ENCODE data around the gene SLC35F4. TPM values are rescaled to one million over a fixed set of nuclear protein-coding genes. Genes with fewer than 3 reads are reported as not detected.

The SLC35F4 gene
- total RNA-seq, 1 experiment from 2014 or later: not detected

DNA sequence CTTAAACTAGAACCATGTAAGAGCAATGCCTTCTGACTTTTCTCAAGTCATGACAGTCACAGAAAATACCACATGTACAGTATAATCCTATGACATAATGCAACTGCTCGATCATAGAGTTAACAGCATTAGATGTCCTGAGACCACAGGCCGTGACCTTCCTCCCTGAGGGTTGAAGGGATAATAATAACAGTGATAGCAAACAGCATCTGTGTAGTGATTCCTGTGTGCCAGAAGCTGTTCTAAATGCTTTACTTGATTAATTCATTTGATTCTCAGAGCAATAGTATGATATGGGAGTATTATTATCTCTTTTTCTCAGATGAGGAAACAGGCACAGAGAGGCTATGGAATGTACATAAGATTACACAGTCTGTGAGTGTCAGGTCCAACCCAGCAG lies 53.2 kb downstream of the SLC35F4 start:
- Histone ChIP-seq H3K4me1 (ENCODE audit: low read length) (no peaks in the 10 kb centered on the region), H3K9ac (ENCODE audit: low read length) (no peak overlapping the region), H3K9me3 (ENCODE audit: low read length) (no peaks in the 10 kb centered on the region), H3K9me2 (replicated peaks; ENCODE audit: insufficient read depth, low read length) (no peaks in the 10 kb centered on the region), H4K20me1 (ENCODE audit: insufficient read depth, low read depth, low read length) (no peaks in the 10 kb centered on the region), H3K4me2 (ENCODE audit: low read depth, low read length, poor library complexity, severe bottlenecking) (no peak overlapping the region), H2AFZ (ENCODE audit: low read length) (no peak overlapping the region), H3K4me3 (ENCODE audit: low read length) (no peak overlapping the region), H3K27ac (ENCODE audit: low read length) (no peak overlapping the region), H3K79me2 (ENCODE audit: low read length) (no peaks in the 10 kb centered on the region), H3K36me3 (ENCODE audit: insufficient read depth, low read length) (no peaks in the 10 kb centered on the region), H3K27me3 (ENCODE audit: low read length) (no peaks in the 10 kb centered on the region)
- no peak for DNase-seq

DNA sequence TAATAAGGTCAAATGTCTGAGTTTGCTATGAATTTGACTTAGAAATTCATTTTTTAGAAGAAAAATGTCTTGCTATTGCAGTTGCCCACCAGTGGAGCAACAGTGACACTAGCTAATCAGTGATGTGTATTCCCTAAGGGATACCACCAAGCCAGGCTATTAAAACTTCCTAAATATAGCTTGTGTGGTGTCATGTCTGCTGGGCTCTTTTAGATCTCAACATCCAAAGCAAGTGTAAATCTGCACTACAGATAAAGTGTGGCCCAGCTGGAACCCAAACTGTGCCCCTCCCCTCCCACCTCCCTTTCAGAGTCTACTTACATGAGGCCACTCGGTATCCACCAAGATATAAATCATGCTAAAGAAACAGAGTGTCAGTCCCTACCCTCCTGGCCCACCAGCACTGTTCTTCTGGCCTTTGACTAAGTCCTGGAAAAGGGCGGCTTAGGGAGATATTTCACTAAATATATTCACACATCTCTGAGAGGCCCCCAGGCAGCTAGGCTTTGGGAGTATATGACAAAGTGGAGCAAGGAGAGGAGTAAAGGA lies 53.8 kb downstream of the SLC35F4 start:
- no peaks in the 10 kb centered on the region for H3K9me2 ChIP-seq (replicated peaks; ENCODE audit: insufficient read depth, low read length)

DNA sequence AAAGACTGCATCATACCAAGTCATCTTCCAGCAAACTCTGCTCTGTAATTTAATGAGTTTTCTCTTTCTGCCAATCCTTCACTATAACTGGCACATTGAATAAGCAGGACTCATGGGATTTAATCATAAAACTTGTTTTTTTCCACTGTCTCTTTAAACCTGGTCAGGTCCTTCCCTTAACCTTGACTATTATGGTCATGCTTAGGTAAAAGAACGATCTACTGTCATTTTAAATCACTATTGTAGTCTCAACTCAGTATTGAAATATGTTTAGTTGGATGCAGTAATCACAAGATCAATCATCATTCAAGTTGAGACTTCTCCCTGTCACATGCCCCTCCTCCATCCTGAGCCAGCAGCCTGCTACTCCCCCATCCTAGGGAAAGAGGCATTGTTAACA lies 56.1 kb downstream of the SLC35F4 start:
- H3K27ac ChIP-seq (ENCODE audit: low read length): no peak overlapping the region
- no peaks in the 10 kb centered on the region for H3K36me3 ChIP-seq (ENCODE audit: insufficient read depth, low read length)
- H2AFZ ChIP-seq (ENCODE audit: low read length): no peak overlapping the region
- no peak overlapping the region for H3K9ac ChIP-seq (ENCODE audit: low read length)
- H3K4me2 ChIP-seq (ENCODE audit: low read depth, low read length, poor library complexity, severe bottlenecking): no peak overlapping the region
- H3K4me1 ChIP-seq (ENCODE audit: low read length): no peaks in the 10 kb centered on the region
- H3K4me3 ChIP-seq (ENCODE audit: low read length): no peak overlapping the region
- no peaks in the 10 kb centered on the region for H4K20me1 ChIP-seq (ENCODE audit: insufficient read depth, low read depth, low read length)
- DNase-seq: no peak
- no peaks in the 10 kb centered on the region for H3K9me2 ChIP-seq (replicated peaks; ENCODE audit: insufficient read depth, low read length)
- 0 out of 2 replicates have a peak, but pooled peaks cover 3% of the 10 kb centered on the region for H3K27me3 ChIP-seq (ENCODE audit: low read length)
- no peaks in the 10 kb centered on the region for H3K9me3 ChIP-seq (ENCODE audit: low read length)
- H3K79me2 ChIP-seq (ENCODE audit: low read length): no peaks in the 10 kb centered on the region

More for the DNA sequence above, 53.8 kb downstream of the SLC35F4 start:
- Histone ChIP-seq H4K20me1 (ENCODE audit: insufficient read depth, low read depth, low read length) (no peaks in the 10 kb centered on the region), H3K4me1 (ENCODE audit: low read length) (no peaks in the 10 kb centered on the region), H3K9me3 (ENCODE audit: low read length) (no peaks in the 10 kb centered on the region), H3K4me2 (ENCODE audit: low read depth, low read length, poor library complexity, severe bottlenecking) (no peak overlapping the region), H3K27me3 (ENCODE audit: low read length) (no peaks in the 10 kb centered on the region), H3K79me2 (ENCODE audit: low read length) (no peaks in the 10 kb centered on the region), H3K36me3 (ENCODE audit: insufficient read depth, low read length) (no peaks in the 10 kb centered on the region), H3K27ac (ENCODE audit: low read length) (no peak overlapping the region), H3K4me3 (ENCODE audit: low read length) (no peak overlapping the region), H3K9ac (ENCODE audit: low read length) (no peak overlapping the region), H2AFZ (ENCODE audit: low read length) (no peak overlapping the region)
- no peak for DNase-seq

DNA sequence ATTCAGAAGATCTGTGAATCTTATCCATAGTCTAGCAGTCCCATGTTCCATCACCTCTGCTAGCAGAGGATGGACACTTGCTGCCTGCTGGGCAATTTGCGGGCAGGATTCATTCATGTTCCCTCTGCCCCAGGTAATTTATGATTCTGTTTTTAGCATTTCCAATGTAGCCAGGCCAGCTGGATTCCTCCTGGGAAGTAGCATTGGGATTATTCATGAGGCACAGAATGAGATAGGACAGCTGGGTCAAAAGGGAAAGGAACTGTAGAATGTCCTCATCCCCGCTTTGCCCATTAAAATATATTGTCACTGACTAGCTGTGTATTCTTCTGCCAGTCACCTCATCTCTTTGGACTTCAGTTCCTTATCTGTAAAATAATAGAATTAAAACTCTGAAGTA lies 68.7 kb downstream of the SLC35F4 start:
- Histone ChIP-seq H3K4me2 (ENCODE audit: low read depth, low read length, poor library complexity, severe bottlenecking) (no peak overlapping the region), H4K20me1 (ENCODE audit: insufficient read depth, low read depth, low read length) (no peaks in the 10 kb centered on the region), H3K4me3 (ENCODE audit: low read length) (no peak overlapping the region), H3K9me3 (ENCODE audit: low read length) (no peaks in the 10 kb centered on the region), H3K9me2 (replicated peaks; ENCODE audit: insufficient read depth, low read length) (no peaks in the 10 kb centered on the region), H3K27ac (ENCODE audit: low read length) (no peak overlapping the region), H3K36me3 (ENCODE audit: insufficient read depth, low read length) (no peaks in the 10 kb centered on the region), H3K79me2 (ENCODE audit: low read length) (no peaks in the 10 kb centered on the region), H3K27me3 (ENCODE audit: low read length) (no peaks in the 10 kb centered on the region), H3K4me1 (ENCODE audit: low read length) (no peaks in the 10 kb centered on the region), H2AFZ (ENCODE audit: low read length) (no peak overlapping the region), H3K9ac (ENCODE audit: low read length) (no peak overlapping the region)
- no peak for DNase-seq

DNA sequence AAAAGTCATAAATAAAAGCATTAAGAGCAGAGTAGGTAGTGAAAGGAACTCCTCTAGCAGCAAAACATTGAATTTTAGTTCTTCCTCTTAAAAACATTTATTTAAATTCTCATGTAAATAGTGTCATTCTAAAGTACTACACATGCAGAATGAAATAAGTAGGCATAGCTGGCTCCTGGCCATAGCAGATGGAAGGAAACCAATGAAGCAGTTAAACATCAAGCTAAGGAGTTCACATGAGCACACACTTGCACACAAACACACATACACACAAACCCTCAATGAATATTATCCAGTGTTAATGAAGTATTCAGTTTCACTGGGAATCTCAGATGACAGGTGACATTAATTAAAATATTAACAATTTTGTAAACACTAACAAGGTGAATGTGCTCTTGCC lies 69.3 kb downstream of the SLC35F4 start:
- no peak for DNase-seq
- H3K27ac ChIP-seq (ENCODE audit: low read length): no peak overlapping the region
- no peak overlapping the region for H2AFZ ChIP-seq (ENCODE audit: low read length)
- no peak overlapping the region for H3K4me2 ChIP-seq (ENCODE audit: low read depth, low read length, poor library complexity, severe bottlenecking)
- no peaks in the 10 kb centered on the region for H3K9me2 ChIP-seq (replicated peaks; ENCODE audit: insufficient read depth, low read length)
- no peaks in the 10 kb centered on the region for H3K27me3 ChIP-seq (ENCODE audit: low read length)
- H3K9ac ChIP-seq (ENCODE audit: low read length): no peak overlapping the region
- no peaks in the 10 kb centered on the region for H3K9me3 ChIP-seq (ENCODE audit: low read length)
- no peaks in the 10 kb centered on the region for H3K36me3 ChIP-seq (ENCODE audit: insufficient read depth, low read length)
- H3K4me1 ChIP-seq (ENCODE audit: low read length): no peaks in the 10 kb centered on the region
- H4K20me1 ChIP-seq (ENCODE audit: insufficient read depth, low read depth, low read length): no peaks in the 10 kb centered on the region
- no peak overlapping the region for H3K4me3 ChIP-seq (ENCODE audit: low read length)
- no peaks in the 10 kb centered on the region for H3K79me2 ChIP-seq (ENCODE audit: low read length)

DNA sequence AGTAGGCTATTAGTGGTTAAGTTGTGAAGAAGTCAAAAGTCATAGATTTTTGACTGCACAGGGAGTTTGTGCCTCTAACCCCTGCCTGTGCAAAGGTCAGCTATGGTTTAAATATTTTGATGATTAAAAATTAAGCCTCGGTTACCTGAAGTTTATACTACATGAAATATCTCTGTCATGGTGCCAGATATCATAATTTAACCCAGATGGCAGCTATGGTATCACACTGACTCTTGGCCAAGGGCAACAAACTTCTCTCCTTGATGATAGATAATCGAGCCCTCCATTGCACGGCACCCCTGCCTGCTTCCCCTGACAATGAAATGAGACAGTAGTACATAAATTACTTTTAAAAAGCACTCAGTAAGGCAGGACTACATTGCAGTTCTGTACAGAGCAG lies 80.8 kb downstream of the SLC35F4 start:
- Histone ChIP-seq H2AFZ (ENCODE audit: low read length) (no peak overlapping the region), H3K27ac (ENCODE audit: low read length) (no peak overlapping the region), H4K20me1 (ENCODE audit: insufficient read depth, low read depth, low read length) (no peaks in the 10 kb centered on the region), H3K79me2 (ENCODE audit: low read length) (no peaks in the 10 kb centered on the region), H3K4me2 (ENCODE audit: low read depth, low read length, poor library complexity, severe bottlenecking) (no peak overlapping the region), H3K36me3 (ENCODE audit: insufficient read depth, low read length) (no peaks in the 10 kb centered on the region), H3K4me3 (ENCODE audit: low read length) (no peak overlapping the region), H3K27me3 (ENCODE audit: low read length) (no peaks in the 10 kb centered on the region), H3K9me3 (ENCODE audit: low read length) (peaks cover 5% of the 10 kb centered on the region; the same call in 1 of the 2 replicates), H3K4me1 (ENCODE audit: low read length) (no peaks in the 10 kb centered on the region), H3K9ac (ENCODE audit: low read length) (no peak overlapping the region), H3K9me2 (replicated peaks; ENCODE audit: insufficient read depth, low read length) (no peaks in the 10 kb centered on the region)
- no peak for DNase-seq

DNA sequence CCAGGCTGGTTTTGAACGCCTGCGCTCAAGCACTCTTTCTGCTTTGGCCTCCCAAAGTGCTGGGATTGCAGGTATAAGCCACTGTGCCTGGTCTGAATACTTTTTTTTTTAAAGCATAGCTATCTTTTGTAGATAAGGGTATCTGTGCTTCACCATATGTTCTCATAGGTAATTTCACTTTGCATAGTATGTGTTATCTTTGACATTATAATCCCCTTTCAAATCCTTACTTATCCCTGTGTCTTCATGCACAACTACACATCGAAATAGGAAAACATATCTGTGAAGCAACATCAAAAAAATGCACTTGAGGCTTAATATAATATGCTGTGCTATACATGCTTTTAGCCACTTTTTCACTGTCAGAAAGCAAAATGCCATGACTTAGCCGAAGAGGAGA lies 94.1 kb downstream of the SLC35F4 start:
- Histone ChIP-seq H3K27me3 (ENCODE audit: low read length) (no peaks in the 10 kb centered on the region), H3K9ac (ENCODE audit: low read length) (no peak overlapping the region), H3K79me2 (ENCODE audit: low read length) (no peaks in the 10 kb centered on the region), H3K27ac (ENCODE audit: low read length) (no peak overlapping the region), H3K4me2 (ENCODE audit: low read depth, low read length, poor library complexity, severe bottlenecking) (no peak overlapping the region), H3K9me3 (ENCODE audit: low read length) (no peaks in the 10 kb centered on the region), H3K36me3 (ENCODE audit: insufficient read depth, low read length) (no peaks in the 10 kb centered on the region), H4K20me1 (ENCODE audit: insufficient read depth, low read depth, low read length) (no peaks in the 10 kb centered on the region), H3K9me2 (replicated peaks; ENCODE audit: insufficient read depth, low read length) (no peaks in the 10 kb centered on the region), H3K4me3 (ENCODE audit: low read length) (no peak overlapping the region), H3K4me1 (ENCODE audit: low read length) (0 out of 2 replicates have a peak, but pooled peaks cover 3% of the 10 kb centered on the region), H2AFZ (ENCODE audit: low read length) (no peak overlapping the region)
- no peak for DNase-seq

DNA sequence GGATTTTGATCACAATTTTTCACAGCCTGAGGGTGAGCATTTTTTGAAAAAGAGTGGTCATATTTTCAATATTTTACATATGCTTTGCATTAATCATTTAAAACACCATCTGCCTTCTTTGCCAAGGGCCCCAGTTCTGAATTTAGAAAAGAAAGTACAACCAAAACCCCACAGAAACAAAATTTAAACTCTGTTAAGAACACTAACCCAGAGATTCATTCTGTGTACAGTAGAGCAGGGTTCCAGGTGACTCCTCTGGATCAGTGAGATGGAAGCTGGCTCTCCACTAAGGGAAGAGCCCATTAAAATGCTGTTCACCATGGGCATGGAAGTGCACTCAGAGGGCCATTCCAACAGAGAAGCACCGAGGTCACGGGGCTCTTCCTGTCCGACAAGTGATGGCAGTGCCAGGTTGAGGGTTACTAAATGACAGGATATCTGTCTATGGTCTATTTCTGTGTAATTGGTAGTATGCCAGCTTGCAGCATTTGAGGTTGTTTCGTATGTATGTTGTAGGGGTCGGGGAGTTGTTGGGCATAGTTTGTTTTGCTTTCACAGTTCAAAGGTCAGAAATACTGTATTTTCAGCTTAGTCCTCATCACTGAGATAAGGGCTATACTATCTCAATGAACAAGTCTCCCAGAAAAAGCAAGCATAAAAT lies 95.9 kb downstream of the SLC35F4 start:
- Histone ChIP-seq H2AFZ (ENCODE audit: low read length) (no peak overlapping the region), H3K27ac (ENCODE audit: low read length) (no peak overlapping the region), H3K4me2 (ENCODE audit: low read depth, low read length, poor library complexity, severe bottlenecking) (no peak overlapping the region), H3K4me3 (ENCODE audit: low read length) (no peak overlapping the region), H3K79me2 (ENCODE audit: low read length) (no peaks in the 10 kb centered on the region), H3K9me3 (ENCODE audit: low read length) (no peaks in the 10 kb centered on the region), H3K36me3 (ENCODE audit: insufficient read depth, low read length) (no peaks in the 10 kb centered on the region), H3K4me1 (ENCODE audit: low read length) (0 out of 2 replicates have a peak, but pooled peaks cover 3% of the 10 kb centered on the region), H3K9me2 (replicated peaks; ENCODE audit: insufficient read depth, low read length) (no peaks in the 10 kb centered on the region), H3K27me3 (ENCODE audit: low read length) (peaks cover 3% of the 10 kb centered on the region; the same call in 1 of the 2 replicates), H4K20me1 (ENCODE audit: insufficient read depth, low read depth, low read length) (no peaks in the 10 kb centered on the region), H3K9ac (ENCODE audit: low read length) (no peak overlapping the region)
- no peak for DNase-seq
